Smooth muscle cell (in vitro differentiated cells): ENCODE data around the gene PPA1. TPM values are rescaled to one million over a fixed set of nuclear protein-coding genes. Genes with fewer than 3 reads are reported as not detected.

Experiments
- DNase-seq: peaks from one replicate; lab custom pipeline; 2025; ENCODE audit not compliant: unreplicated experiment; lab: John Stamatoyannopoulos, UW
- H2AFZ ChIP-seq: fragments of 200-600 bp; sonication (generic); 2 replicates; pipeline ENCODE4 v1.6.0; 2016; ENCODE audit warnings: antibody characterized with exemption, low read depth, mild to moderate bottlenecking
- H3F3A ChIP-seq: fragments of 200-600 bp; sonication (generic); 2 replicates; pipeline ENCODE4 v1.6.0; 2017; ENCODE audit warnings: antibody characterized with exemption, low read depth
- H3K27ac ChIP-seq: fragments of 200-600 bp; sonication (generic); 2 replicates; pipeline ENCODE4 v1.5.1; 2016; ENCODE audit warnings: low read depth, mild to moderate bottlenecking
- H3K27me3 ChIP-seq: fragments of 200-600 bp; sonication (generic); 2 replicates; pipeline ENCODE4 v1.6.1; 2016; ENCODE audit warnings: low read depth, mild to moderate bottlenecking
- H3K36me3 ChIP-seq: fragments of 200-600 bp; sonication (generic); 2 replicates; pipeline ENCODE4 v1.5.1; 2016; ENCODE audit warnings: low read depth
- H3K4me1 ChIP-seq: fragments of 200-600 bp; sonication (generic); 2 replicates; pipeline ENCODE4 v1.5.1; 2016; ENCODE audit warnings: low read depth
- H3K4me2 ChIP-seq: fragments of 200-600 bp; sonication (generic); 2 replicates; pipeline ENCODE4 v1.6.0; 2016; ENCODE audit warnings: mild to moderate bottlenecking
- H3K4me3 ChIP-seq: fragments of 200-600 bp; sonication (generic); 2 replicates; pipeline ENCODE4 v1.5.1; 2016; ENCODE audit warnings: mild to moderate bottlenecking
- H3K79me2 ChIP-seq: fragments of 200-600 bp; sonication (generic); 2 replicates; pipeline ENCODE4 v1.6.0; 2016; ENCODE audit warnings: low read depth, mild to moderate bottlenecking
- H3K9ac ChIP-seq: fragments of 200-600 bp; sonication (generic); 2 replicates; pipeline ENCODE4 v1.6.0; 2016; ENCODE audit warnings: low read depth
- H3K9me3 ChIP-seq: fragments of 200-600 bp; sonication (generic); replicated peaks from 2 replicates; pipeline ENCODE4 v1.5.1; 2016; ENCODE audit warnings: low read depth
- H4K20me1 ChIP-seq: fragments of 200-600 bp; sonication (generic); 2 replicates; pipeline ENCODE4 v1.6.0; 2016; ENCODE audit warnings: low read depth
- CTCF ChIP-seq: fragments of 200-600 bp; sonication (generic); IDR thresholded peaks from 2 replicates; pipeline ENCODE4 v1.5.1; 2017; ENCODE audit warnings: borderline replicate concordance, mild to moderate bottlenecking, antibody characterized with exemption; ENCODE audit not compliant: insufficient read depth, poor library complexity, severe bottlenecking
- WGBS: methylation state at CpG from one replicate; pipeline ENCODE4 v1.1.7; 2016; ENCODE audit warnings: low lambda C conversion rate; 5-methylcytosine and 5-hydroxymethylcytosine counted together
- polyA plus RNA-seq: library from polyadenylated mRNA; unstranded; fragments of >200 nt; fragmentation: Nextera tagmentation; extraction: Ambion mirVana; gene quantifications from 2 replicates; pipeline ENCODE4 v1.2.1, GENCODE V29; 2016
- total RNA-seq: library from RNA; depleted of rRNA; stranded (reverse); fragments of >200 nt; gene quantifications from 2 replicates; pipeline ENCODE4 v1.2.3, GENCODE V29; 2014

The PPA1 gene
- total and polyA plus RNA-seq, 2 experiments from 2014 or later, result 38.1 to 58.4 TPM

- H2AFZ ChIP-seq, result no peak overlapping the region
- TF ChIP-seq CTCF, result no peak
- H3K27me3 ChIP-seq, result no peaks in the 10 kb centered on the region
- H4K20me1 ChIP-seq, result no peaks in the 10 kb centered on the region
- H3K9ac ChIP-seq, result no peak overlapping the region
- H3K9me3 ChIP-seq, result no peaks in the 10 kb centered on the region
- H3K4me2 ChIP-seq, result no peak overlapping the region
- no peaks in the 10 kb centered on the region for H3K36me3 ChIP-seq
- H3K4me1 ChIP-seq, result no peaks in the 10 kb centered on the region
- WGBS, result 92% methylated on average over 6 of the region's 6 CpGs
- H3K27ac ChIP-seq, result no peak overlapping the region
- no peak for DNase-seq
- H3F3A ChIP-seq, result no peaks in the 10 kb centered on the region
- no peak overlapping the region for H3K4me3 ChIP-seq
- H3K79me2 ChIP-seq, result no peaks in the 10 kb centered on the region
Measured at GRCh38 chr10:70176441-70176840, 56.8 kb downstream of the PPA1 start.

GRCh38 chr10:70175516-70175915 lies 57.7 kb downstream of the PPA1 start:
- Histone ChIP-seq H3K27me3 (no peaks in the 10 kb centered on the region), H3K4me1 (no peaks in the 10 kb centered on the region), H3K79me2 (no peaks in the 10 kb centered on the region), H4K20me1 (no peaks in the 10 kb centered on the region), H3K27ac (no peak overlapping the region), H3K4me2 (no peak overlapping the region), H2AFZ (no peak overlapping the region), H3K36me3 (no peaks in the 10 kb centered on the region), H3K9ac (no peak overlapping the region), H3K9me3 (no peaks in the 10 kb centered on the region), H3K4me3 (no peak overlapping the region), H3F3A (no peaks in the 10 kb centered on the region)
- 93% methylated on average over 3 of the region's 3 CpGs for WGBS
- no peak for TF ChIP-seq CTCF
- DNase-seq, result no peak

GRCh38 chr10:70174058-70174741 lies 59.0 kb downstream of the PPA1 start:
- Histone ChIP-seq H3K4me3 (no peak overlapping the region), H3K9ac (no peak overlapping the region), H3K27ac (no peak overlapping the region), H3K27me3 (no peaks in the 10 kb centered on the region), H4K20me1 (peaks cover 8% of the 10 kb centered on the region), H3K4me1 (no peaks in the 10 kb centered on the region), H2AFZ (no peak overlapping the region), H3K9me3 (no peaks in the 10 kb centered on the region), H3K36me3 (no peaks in the 10 kb centered on the region), H3K4me2 (no peak overlapping the region), H3F3A (no peaks in the 10 kb centered on the region), H3K79me2 (peaks cover 11% of the 10 kb centered on the region)
- no peak for DNase-seq
- 89% methylated on average over 4 of the region's 4 CpGs for WGBS
- no peak for TF ChIP-seq CTCF
